Measurements from ENCODE around the gene PPM1E.

DNA sequence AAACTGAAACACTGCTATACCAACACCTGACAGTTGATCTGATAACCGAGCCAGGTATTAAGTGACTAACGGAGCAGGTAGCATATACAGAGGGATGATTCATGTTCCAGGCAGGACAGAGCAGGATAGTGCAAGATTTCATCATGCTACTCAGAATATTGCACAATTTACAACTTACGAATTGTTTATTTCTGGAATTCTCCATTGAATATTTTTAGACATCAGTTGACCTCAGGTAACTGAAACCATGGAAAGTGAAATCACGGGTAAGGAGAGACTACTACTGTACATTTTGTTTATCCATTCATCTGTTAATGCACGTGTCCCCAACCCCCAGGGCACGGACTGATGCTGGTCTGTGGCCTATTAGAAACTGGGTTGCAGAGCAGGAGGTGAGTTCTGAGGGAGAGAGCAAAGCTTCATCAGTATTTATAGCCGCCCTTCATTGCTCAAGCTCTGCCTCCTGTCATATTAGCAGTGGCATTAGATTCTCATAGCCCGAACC is 14.5 kb upstream of the PPM1E start:
- TF ChIP-seq, protein P1, sequence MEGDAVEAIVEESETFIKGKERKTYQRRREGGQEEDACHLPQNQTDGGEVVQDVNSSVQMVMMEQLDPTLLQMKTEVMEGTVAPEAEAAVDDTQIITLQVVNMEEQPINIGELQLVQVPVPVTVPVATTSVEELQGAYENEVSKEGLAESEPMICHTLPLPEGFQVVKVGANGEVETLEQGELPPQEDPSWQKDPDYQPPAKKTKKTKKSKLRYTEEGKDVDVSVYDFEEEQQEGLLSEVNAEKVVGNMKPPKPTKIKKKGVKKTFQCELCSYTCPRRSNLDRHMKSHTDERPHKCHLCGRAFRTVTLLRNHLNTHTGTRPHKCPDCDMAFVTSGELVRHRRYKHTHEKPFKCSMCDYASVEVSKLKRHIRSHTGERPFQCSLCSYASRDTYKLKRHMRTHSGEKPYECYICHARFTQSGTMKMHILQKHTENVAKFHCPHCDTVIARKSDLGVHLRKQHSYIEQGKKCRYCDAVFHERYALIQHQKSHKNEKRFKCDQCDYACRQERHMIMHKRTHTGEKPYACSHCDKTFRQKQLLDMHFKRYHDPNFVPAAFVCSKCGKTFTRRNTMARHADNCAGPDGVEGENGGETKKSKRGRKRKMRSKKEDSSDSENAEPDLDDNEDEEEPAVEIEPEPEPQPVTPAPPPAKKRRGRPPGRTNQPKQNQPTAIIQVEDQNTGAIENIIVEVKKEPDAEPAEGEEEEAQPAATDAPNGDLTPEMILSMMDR (IDR thresholded peaks at IDR 0.05) = no peak
- TF ChIP-seq POLR2A (IDR thresholded peaks at IDR 0.05) (no peak), EP300 (IDR thresholded peaks at IDR 0.05) (no peak), POLR2AphosphoS5 (IDR thresholded peaks at IDR 0.05) (peak in 1 of 3 donors; percentile 0)

Data from suprapubic skin (tissue), 4 donors.